Measurements from ENCODE around the gene ITIH5. TPM values are rescaled to one million over a fixed set of nuclear protein-coding genes. Genes with fewer than 3 reads are reported as not detected.

The ITIH5 gene
- polyA plus RNA-seq, 4 donors: 0.54 to 5.8 (median 2.4) TPM

GRCh38 chr10:7513936-7514335 lies 152.8 kb downstream of the ITIH5 start:
- peaks cover 0 to 3% of the 10 kb centered on the region in 2 donors for H3K9me3 ChIP-seq (ENCODE audit: control insufficient read depth in 2 of 2, insufficient read depth in 1 of 2, low read depth in 1 of 2, low read length in 1 of 2)
- no peak overlapping the region for H3K27ac ChIP-seq (ENCODE audit: low read depth in 1 of 3, low read length in 2 of 3)
- no peaks in the 10 kb centered on the region for H3K36me3 ChIP-seq (ENCODE audit: control insufficient read depth in 3 of 3, insufficient read depth in 2 of 3, low read depth in 1 of 3, low read length in 3 of 3)
- FAIRE-seq (no peak), DNase-seq (no peak)
- H3K4me1 ChIP-seq (ENCODE audit: control insufficient read depth in 3 of 3, insufficient read depth in 2 of 3, low read depth in 1 of 3, low read length in 2 of 3): no peaks in the 10 kb centered on the region
- 20 to 44% (median 38%) methylated on average over 4 of the region's 4 CpGs for WGBS, 3 donors
- no peak overlapping the region for H3K4me3 ChIP-seq (ENCODE audit: low read depth in 1 of 3, low read length in 3 of 3)
- no peaks in the 10 kb centered on the region for H3K27me3 ChIP-seq (ENCODE audit: control insufficient read depth in 3 of 3, insufficient read depth in 3 of 3, low read length in 3 of 3)

DNA sequence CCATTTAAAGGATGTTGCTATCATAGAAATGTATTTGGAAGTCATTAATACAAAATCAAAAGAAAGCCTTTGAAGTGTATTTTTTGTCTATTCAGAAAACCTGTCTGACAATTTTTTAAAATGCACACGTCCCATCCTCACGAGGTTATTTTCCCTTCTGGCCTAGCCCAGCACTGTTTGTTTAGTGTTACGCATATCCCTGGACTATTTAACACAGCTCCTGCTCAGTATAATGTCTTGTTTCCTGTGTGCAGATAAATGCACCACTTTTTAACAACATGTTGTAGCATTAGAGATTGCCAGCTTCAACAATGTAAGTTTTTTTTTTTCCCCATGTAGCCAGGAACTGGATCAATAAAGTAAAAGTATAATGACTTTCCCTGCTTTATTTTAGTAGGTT lies 153.3 kb downstream of the ITIH5 start:
- no peak for FAIRE-seq
- no peaks in the 10 kb centered on the region for H3K27me3 ChIP-seq (ENCODE audit: control insufficient read depth in 3 of 3, insufficient read depth in 3 of 3, low read length in 3 of 3)
- no peak overlapping the region for H3K4me3 ChIP-seq (ENCODE audit: low read depth in 1 of 3, low read length in 3 of 3)
- H3K36me3 ChIP-seq (ENCODE audit: control insufficient read depth in 3 of 3, insufficient read depth in 2 of 3, low read depth in 1 of 3, low read length in 3 of 3): no peaks in the 10 kb centered on the region
- 25 to 61% (median 51%) methylated on average over 3 of the region's 3 CpGs for WGBS, 3 donors
- H3K9me3 ChIP-seq (ENCODE audit: control insufficient read depth in 2 of 2, insufficient read depth in 1 of 2, low read depth in 1 of 2, low read length in 1 of 2): peaks cover 0 to 3% of the 10 kb centered on the region in 2 donors
- no peak for DNase-seq
- peaks cover 0 to under 1% (median 0%) of the 10 kb centered on the region in 3 donors for H3K4me1 ChIP-seq (ENCODE audit: control insufficient read depth in 3 of 3, insufficient read depth in 2 of 3, low read depth in 1 of 3, low read length in 2 of 3)
- no peak overlapping the region for H3K27ac ChIP-seq (ENCODE audit: low read depth in 1 of 3, low read length in 2 of 3)

- H3K27me3 ChIP-seq (ENCODE audit: control insufficient read depth in 3 of 3, insufficient read depth in 3 of 3, low read length in 3 of 3): no peaks in the 10 kb centered on the region
- DNase-seq (no peak), FAIRE-seq (no peak)
- H3K4me3 ChIP-seq (ENCODE audit: low read depth in 1 of 3, low read length in 3 of 3): no peak overlapping the region
- peaks cover 0 to 3% of the 10 kb centered on the region in 2 donors for H3K9me3 ChIP-seq (ENCODE audit: control insufficient read depth in 2 of 2, insufficient read depth in 1 of 2, low read depth in 1 of 2, low read length in 1 of 2)
- H3K27ac ChIP-seq (ENCODE audit: low read depth in 1 of 3, low read length in 2 of 3): no peak overlapping the region
- 49 to 66% (median 63%) methylated on average over 7 of the region's 7 CpGs for WGBS, 3 donors
- H3K36me3 ChIP-seq (ENCODE audit: control insufficient read depth in 3 of 3, insufficient read depth in 2 of 3, low read depth in 1 of 3, low read length in 3 of 3): no peaks in the 10 kb centered on the region
- H3K4me1 ChIP-seq (ENCODE audit: control insufficient read depth in 3 of 3, insufficient read depth in 2 of 3, low read depth in 1 of 3, low read length in 2 of 3): peaks cover 0 to 3% (median 0%) of the 10 kb centered on the region in 3 donors
These were observed 154.3 kb downstream of the ITIH5 start for GRCh38 chr10:7512487-7512886.

- 85 to 87% (median 86%) methylated on average over 6 of the region's 6 CpGs for WGBS, 3 donors
- Histone ChIP-seq H3K4me3 (ENCODE audit: low read depth in 1 of 3, low read length in 3 of 3) (no peak overlapping the region), H3K27me3 (ENCODE audit: control insufficient read depth in 3 of 3, insufficient read depth in 3 of 3, low read length in 3 of 3) (no peaks in the 10 kb centered on the region), H3K27ac (ENCODE audit: low read depth in 1 of 3, low read length in 2 of 3) (no peak overlapping the region), H3K4me1 (ENCODE audit: control insufficient read depth in 3 of 3, insufficient read depth in 2 of 3, low read depth in 1 of 3, low read length in 2 of 3) (peaks cover 0 to 3% (median 0%) of the 10 kb centered on the region in 3 donors), H3K36me3 (ENCODE audit: control insufficient read depth in 3 of 3, insufficient read depth in 2 of 3, low read depth in 1 of 3, low read length in 3 of 3) (no peaks in the 10 kb centered on the region), H3K9me3 (ENCODE audit: control insufficient read depth in 2 of 2, insufficient read depth in 1 of 2, low read depth in 1 of 2, low read length in 1 of 2) (peaks cover 0 to 3% of the 10 kb centered on the region in 2 donors)
- DNase-seq (no peak), FAIRE-seq (no peak)
These were observed 155.2 kb downstream of the ITIH5 start for GRCh38 chr10:7511612-7512011.

Other genes with a start within 250 kb of the ITIH5 start
- under 1 TPM in 1 of 4 donors, not detected in 3; 0.12 TPM for gene ITIH2, start 36.4 kb upstream of the ITIH5 start, polyA plus RNA-seq
- gene KIN, start 121.0 kb upstream of the ITIH5 start, polyA plus RNA-seq: 10 to 100 TPM in 2 of 4 donors, 1 to 10 TPM in 2; 7.0 to 12.7 (median 9.1) TPM
- 1,000 to 10,000 TPM in 1 of 4 donors, 100 to 1,000 TPM in 3; 304 to 1,460 (median 611) TPM for gene ATP5F1C, start 121.2 kb upstream of the ITIH5 start, polyA plus RNA-seq
- 1 to 10 TPM; 3.4 to 5.4 (median 4.5) TPM for gene TAF3, start 151.5 kb upstream of the ITIH5 start, polyA plus RNA-seq

All from small intestine (tissue), 7 donors.